COR-L47 (cell line): ENCODE measurements around the gene MANF.
"Not testable (repeated sequence)": the region's sequence is repeated elsewhere in the genome, so short reads cannot be mapped to it uniquely, and the experiment has no call there.

ENCODE experiments used
- DNase-seq: peaks from one replicate; lab custom pipeline; 2025; lab: John Stamatoyannopoulos, UW

The MANF gene

DNA sequence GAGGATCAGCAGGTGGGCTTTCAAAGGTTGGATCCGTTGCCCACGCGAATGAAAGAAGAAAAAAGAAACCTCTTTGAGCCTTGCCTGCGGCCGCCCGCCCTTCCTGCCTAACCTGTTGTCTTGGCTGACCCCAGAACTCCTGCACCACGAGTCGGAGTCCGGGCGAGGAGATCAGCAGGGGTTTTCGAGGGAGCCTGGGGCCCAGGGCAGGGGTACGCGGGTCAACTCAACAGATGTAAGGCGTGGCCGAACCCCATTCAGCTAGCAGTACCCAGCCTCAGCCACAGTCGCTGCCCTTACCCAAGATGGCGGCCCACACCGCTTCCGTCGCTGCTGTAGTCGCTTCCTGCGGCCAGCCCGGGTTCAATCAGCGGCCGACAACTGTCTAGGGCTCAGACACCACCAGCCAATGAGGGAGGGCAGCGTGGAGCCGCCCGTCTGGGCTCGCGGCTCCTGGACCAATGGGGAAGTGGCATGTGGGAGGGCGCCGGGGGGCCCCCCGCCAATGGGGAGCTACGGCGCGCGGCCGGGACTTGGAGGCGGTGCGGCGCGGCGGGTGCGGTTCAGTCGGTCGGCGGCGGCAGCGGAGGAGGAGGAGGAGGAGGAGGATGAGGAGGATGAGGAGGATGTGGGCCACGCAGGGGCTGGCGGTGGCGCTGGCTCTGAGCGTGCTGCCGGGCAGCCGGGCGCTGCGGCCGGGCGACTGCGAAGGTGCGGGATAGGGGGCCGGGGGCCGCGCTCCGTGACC, at the start of gene MANF:
TSS of gene MANF (plus strand) at position 566 of the 748 bp plus-strand sequence. CDS start at position 618, 52 bp downstream.
- DNase-seq, result peak; percentile 87

DNA sequence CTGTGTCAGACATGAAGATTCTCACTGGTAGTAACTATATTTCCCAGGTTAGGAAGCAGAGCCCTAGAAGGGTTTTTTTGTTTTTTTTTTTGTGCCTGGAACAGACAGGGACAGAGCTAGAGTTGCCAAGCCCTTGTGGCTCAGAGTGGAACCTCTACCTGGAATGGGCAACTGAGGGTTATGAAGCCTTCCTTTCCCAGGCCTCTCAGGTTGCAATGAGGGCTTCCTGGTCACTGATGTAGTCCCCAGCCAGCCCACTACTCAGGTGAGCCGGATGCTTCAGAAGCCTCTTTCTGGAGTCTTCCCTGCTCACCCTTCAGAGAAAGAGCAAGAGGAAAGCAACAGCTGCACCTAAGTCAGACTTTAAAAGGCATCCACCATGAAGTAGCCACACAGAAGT, 48.8 kb upstream of the MANF start:
- no peak for DNase-seq

DNA sequence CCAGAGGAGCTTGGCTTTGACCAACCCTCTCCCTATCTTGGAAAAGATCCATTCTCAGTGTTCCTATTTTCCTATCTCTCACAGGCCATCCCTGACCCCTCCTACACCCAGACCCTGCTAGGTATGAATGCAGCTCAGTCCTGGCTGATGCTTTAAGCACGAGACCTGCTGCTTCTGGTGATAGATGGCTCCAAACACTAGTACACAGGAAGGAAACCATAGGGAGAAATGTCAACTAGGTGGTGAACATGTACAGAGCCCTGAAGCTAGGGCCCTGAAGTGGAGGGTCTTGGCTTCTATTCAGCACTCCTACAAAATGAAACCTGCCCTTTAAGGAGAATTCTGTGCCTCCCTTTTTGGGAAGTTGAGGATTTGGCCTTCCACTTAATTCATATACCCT, 47.4 kb upstream of the MANF start:
- no peak for DNase-seq

DNA sequence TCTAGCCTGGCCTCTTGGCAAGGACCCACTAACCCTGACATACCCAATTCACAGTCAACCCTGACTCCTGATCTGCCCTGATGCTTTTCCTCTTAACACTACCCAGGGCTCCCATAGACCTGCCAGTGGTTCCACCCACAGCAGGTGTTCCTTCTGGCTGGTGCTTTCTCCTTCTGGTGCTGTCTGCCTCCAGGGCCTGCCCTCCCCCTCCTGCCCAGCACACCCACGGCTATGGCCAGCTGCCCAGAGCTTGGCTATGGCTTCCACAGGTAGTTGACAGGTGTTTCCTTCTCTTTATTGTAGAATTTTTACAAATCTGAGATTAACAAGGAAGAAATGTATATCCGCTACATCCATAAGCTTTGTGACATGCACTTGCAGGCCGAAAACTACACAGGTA, 46.5 kb upstream of the MANF start:
- DNase-seq, result no peak

DNA sequence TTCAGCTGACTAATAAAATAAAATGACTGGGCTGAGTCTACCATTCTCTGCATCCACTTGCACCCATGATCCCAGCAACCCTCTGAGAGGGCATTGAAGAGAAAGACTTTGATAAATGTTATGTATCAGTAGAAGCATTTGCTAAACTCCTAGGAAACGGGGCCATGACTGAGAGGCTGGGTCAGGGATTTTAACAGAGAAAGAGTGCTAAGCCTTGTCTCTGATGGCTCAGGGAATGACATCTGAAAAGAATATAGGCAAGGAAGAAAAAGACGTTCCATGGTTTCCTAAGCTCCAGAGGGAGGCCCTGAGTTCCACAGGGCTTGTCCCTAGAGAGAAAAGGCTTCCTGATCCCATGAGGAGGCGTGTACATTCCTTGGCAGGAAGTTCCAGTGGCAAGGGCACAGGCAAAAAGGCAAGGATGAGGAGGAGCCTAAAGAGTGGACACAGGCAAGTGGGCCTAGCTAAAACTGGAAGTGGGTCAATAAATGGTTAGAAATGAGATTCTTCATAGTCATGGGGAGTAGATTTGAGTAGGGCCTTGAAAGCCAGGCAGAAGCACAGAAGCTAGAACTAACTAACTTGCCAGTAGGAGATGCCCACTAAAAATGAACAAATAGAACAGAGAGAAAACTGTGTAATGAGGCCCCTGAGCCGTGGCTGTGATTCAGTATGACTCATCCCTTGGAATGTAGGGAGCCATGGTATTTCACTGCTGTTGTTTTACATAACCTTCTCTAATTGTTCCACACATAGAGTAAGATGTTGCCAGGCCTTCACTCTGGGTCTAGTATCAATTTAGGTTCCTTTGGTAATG, 44.9 kb upstream of the MANF start:
- no peak for DNase-seq

DNA sequence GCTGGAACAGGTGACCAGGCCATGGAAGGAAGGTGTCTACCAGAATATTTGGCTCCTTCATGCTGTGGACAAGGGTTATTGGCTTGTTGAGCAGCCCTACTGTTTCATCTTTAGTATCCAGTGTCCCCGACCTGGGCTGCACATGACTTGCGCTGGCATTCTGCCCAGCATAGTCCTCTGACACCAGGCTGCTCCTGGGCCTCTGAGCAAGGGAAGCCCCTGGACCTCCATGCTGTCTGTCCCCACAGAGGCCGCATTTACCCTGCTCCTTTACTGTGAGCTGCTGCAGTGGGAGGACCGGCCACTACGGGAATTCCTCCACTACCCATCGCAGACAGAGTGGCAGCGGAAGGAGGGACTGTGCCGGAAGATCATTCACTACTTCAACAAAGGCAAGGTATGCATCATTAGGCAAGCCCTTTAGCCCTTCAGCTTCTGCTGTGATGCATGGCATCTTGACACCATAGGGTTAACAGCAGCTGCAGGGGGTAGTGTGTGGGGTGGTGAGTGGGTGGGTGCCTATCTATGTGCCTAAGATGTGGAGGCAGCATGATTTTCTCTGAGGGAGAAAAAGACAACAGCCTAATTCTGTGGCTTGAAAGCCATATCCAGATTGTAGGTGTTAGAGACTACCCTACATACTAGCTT, 44.0 kb upstream of the MANF start:
- no peak for DNase-seq

DNA sequence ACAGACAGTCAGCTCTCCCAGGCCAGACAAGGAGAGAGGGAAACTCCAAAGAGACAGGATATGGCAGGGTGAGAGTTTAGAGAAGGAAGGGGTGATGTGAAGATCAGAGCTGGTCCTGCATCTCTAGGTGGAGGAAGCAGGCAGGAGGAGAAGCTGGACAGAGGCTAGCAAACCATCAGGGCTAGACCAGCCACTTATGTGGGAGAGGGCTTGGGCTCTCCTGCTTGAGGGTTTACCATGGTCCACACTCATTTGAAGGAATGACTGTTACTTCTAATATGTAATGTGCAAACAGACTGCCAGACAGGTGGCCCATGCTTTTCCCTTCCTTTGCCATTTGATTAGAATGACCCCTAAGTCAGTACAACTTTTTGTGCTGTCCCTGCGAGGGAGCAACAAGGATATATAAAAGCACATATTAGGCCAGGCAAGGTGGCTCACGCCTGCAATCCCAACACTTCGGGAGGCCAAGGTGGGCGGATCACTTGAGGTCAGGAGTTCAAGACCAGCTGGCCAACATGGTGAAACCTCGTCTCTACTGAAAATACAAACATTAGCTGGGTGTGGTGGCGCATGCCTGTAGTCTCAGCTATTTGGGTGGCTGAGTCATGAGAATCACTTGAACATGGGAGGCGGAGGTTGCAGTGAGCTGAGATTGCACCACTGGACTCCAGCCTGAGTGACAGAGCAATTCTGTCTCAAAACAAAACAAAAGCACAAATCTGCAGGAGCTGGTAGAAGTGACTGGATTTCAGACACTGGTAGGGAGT, 41.0 kb upstream of the MANF start:
- DNase-seq, result no peak

DNA sequence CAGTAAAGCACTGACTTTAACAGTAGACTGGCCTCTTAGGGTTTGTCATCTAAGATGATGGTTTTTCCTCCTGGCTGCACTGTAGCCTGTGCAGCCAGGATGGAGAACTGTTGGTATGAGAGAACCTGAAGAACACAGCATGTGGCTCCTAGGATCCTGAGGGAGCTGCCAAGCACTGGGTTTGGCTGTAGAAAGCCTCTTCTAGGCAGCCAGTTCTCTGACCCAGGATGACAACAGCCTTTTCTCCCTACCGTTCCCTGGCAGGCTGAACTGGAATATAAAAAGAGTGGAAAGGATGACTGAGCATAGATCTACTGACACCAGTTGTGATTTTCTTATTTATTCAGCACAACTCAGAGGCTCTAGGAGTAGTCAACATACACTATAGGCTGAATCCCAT, 34.3 kb upstream of the MANF start:
- DNase-seq, result no peak

DNA sequence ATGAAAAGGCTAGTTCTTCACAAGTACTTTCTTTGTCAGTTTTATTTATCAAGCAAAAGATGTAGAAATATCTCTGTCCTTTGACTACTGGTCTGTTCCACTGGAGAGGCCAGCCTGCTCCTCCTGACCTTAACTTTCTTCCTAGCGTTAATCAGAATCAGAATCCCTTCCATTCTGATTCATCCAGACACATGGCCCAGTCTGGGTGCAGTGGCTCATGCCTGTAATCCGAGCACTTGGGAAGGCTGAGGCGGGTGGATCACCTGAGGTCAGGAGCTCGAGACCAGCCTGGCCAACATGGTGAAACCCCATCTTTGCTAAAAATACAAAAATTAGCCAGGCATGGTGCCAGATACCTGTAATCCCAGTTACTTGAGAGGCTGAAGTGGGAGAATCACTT, 32.0 kb upstream of the MANF start:
- DNase-seq, result no peak

DNA sequence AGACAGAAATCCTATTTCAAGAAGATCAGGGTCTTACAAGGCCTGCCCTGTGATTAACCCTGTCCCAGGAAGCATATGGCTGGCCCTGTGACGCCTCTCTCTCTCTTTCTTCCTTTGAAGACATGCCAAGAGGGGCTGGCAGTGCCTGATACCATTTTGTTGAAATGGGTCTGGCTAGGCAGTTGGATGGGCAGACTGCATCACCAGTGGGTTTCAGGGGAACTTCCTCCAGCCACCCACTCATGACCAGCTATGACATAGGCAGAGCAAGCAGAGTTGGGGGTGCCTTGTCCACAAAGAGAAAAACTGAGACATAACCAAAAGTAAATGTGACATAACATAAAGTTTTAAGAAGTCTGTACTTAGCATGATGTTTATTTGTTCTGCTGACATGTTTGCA, 31.4 kb upstream of the MANF start:
- no peak for DNase-seq

DNA sequence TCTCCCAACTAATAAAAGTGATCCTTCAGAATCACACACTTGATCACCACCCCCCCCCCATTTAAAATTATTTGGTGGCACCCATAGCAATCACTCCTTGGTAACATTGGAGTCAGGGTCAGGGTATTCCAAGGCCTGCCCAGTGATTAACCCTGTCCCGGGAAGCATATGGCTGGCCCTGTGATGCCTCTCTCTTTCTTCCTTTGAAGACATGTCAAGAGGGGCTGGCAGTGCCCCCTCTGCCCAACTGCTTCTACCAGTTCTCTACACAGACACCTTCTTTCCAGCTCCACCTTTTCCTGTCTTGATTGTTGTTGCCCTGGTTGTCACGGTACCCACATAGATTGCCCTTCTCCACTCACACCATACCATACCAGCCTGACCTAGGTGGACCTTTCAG, 30.9 kb upstream of the MANF start:
- no peak for DNase-seq

DNA sequence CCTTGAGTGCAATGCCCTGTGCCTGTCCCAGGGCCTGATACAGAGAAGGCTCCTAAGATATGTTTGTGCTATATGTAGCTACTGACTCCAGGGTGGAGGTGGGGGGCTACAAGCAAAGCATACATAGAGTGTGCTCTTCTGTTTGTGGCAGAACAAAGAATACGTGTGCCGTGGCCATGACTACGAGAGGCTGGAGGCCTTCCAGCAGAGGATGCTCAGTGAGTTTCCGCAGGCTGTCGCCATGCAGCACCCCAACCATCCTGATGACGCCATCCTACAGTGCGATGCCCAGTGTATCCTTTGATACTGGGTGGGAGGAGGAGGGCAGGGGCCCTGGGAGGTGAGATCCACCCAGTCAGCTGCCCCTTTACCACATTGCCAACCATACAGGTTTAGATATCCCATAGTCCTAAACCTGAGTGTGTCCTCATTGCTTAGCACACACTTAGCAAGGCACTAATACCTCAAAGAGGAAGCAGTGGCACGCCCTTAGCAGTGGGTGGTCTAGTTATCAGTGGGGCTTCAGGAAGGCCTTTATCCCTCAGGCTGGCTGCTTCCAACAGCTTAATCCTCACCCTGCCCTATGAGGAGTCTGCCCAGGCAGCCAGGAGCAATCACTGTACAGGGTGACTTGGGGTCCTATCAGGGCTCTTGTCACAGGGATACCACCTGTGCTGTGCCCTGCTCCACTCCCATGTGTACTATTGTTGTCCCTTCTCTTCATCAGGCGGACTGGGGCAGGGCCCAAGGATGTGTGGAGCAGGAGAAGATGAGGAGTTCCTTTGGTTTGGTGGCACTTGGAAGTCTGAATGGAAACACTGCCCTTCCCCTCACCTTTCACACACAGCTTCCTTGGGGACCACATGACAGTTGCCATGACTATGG, 30.1 kb upstream of the MANF start:
- DNase-seq, result no peak

DNA sequence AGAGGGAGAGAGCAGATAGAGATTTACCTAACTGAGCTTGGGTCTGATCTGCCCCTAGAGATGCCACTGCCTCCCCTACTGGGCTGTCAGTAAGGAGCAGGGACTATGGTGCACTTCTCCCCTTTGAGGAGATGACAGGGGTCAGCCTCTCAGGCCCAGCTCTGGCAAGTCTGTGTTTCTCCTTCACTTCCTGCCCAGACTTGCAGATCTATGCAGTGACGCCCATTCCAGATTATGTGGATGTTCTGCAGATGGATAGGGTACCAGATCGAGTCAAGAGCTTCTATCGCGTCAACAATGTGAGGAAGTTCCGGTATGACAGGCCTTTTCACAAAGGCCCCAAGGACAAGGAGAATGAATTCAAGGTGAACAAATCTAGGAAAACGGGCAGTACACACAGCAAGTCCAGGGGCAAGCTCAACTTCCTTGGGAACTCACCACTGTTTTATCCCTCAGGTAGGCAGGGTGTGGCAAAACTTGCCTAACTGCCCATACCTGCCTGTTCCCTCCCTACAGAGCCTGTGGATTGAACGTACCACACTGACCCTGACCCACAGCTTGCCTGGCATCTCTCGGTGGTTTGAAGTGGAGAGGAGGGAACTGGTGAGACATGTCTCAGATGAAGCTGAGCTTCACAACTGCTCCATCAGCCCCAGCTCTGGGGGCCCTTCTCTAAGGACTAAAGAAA, 29.1 kb upstream of the MANF start:
- no peak for DNase-seq

DNA sequence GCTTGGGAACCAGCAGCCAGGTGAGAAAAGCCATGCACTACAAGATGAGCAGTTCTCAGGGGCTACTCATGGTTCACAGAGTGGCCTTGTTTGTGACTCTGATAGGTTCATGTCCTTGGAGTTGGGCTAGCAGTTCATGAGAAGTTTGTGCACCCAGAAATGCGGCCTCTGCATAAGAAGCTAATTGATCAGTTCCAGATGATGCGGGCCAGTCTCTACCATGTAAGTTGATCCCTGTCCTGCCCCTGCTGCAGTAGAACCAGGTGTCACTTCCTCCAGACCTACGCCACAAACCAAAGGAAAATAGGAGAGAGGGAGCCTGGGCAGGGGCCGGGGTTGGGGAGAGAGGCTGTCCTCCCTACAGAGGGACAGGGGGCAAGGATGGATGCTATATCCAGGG, 27.2 kb upstream of the MANF start:
- DNase-seq, result no peak

DNA sequence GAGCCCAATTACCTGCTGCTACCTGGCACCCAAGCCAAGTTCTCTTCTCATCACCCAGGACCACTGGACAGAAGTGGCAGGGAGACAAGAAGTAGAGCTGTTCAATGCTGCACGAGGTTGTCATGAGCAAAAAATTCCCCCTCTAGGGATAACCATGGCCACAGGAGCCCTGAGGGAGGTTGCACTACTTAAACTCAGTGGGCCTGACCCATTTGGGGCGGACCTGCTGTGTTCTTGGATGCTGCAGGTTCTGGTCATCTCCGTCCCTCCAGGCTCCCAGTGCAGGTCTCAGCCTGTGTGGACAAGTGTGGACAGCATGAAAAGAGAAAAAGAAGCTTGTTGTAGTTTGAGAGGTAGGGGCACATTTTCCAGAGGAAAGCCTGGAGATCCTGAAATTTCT, 26.1 kb upstream of the MANF start:
- DNase-seq, result no peak

DNA sequence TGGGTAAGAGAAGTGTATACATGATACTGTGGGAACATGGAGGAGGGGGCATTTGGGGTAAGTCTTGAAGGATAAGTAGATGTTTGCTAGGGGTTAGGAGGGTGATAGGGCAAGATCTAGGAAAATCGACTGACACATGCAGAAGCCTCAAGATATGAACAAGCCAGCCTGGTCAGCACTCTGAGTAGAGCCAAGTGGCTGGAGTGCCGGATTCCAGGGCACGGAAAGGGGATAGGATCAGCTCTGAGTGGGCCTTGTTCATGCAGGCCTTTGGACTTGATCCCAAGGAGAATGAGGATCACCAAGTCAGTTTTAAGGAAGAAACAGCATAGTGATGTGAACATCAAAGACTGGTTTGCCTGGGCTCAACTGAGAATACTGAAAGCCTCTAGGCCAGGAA, 24.3 kb upstream of the MANF start:
- no peak for DNase-seq

DNA sequence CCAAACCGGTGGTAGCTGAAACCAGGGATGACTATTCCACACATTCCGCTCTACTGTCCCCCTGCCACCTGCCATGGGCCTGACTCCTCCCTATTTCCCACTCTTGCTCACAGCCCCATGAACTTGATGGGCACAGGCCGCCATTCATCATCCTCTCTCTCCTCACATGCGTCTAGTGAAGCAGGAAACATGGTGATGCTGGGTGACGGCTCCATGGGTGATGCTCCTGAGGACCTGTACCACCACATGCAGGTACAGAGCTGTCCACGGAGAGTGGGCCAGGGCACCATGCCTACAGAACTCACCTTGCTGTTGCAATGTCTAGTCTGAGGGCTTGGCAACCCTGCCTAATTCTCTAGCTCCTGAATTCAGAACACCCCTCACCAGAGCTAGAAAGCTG, 23.3 kb upstream of the MANF start:
- no peak for DNase-seq

DNA sequence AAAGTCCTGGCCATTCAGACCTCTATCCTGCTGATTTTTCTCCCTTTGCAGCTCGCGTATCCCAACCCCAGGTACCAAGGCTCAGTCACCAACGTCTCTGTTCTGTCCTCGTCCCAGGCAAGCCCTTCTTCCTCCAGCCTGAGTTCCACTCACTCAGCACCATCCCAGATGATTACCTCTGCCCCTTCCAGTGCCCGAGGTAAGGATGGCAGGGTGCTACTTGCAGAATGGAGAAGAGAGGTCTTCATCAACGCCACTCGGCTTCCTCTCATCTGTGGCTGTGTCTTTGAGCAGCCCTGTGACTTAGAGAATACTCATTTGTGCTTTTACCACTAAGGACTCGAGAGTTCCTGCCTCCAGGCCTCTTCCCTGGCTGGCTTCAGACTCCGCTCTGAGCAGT, 22.6 kb upstream of the MANF start:
- no peak for DNase-seq

DNA sequence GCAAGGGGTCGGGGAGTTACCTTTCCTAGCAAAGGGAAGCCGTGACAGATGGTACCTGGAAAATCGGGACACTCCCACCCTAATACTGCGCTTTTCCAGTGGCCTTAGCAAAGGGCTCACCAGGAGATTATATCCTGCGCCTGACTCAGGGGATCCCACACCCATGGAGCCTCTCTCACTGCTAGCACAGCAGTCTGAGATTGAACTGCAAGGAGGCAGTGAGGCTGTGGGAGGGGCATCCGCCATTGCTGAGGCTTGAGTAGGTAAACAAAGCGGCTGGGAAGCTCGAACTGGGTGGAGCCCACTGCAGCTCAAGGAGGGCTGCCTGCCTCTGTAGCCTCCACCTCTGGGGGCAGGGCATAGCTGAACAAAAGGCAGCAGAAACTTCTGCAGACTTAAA, 16.8 kb upstream of the MANF start:
- DNase-seq, result not testable (repeated sequence)

DNA sequence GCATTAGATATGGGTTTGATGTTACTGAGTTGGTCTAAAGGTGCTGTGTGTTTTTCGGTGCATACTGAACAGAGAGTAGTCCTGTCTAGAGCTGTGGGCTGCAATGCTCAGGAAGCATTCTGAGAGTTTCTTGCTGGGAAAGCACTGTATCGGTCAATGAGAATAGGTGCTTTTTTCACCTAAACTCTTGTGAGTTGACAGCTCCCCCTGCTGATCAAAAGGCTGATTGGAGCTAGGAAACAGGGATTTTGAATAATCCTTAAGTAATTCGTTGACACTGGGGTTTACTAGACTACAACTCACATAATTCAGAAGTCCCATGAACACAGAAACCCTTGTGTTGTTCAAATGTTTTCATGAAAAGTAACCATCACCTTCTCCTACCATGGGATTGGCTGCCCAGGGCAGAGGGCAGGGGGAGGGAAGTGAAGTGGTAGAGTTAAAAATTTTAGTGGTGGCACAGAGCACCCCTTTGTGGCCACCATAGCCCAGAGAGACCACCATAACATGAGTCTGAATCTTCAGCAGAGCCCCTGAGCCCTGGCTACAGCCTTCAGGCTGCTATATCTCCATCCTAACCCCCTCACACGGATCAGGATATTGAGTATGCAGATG, 13.0 kb upstream of the MANF start:
- peak; percentile 18 for DNase-seq
